Uterus (tissue), 2 donors: ENCODE data around the gene RNU4-1.
"Not testable (repeated sequence)": the region's sequence is repeated elsewhere in the genome, so short reads cannot be mapped to it uniquely, and the experiment has no call there.

Experiments
- CTCF ChIP-seq, 4 experiments: fragments of 200-600 bp in 2 of 4; fragments of 450-650 bp in 2 of 4; sonication (generic) in 2 of 4; IDR thresholded peaks; one replicate each; pipeline ENCODE4 v1.5.1; 2016 to 2019; ENCODE audit warnings: antibody characterized with exemption in 4 of 4, mild to moderate bottlenecking in 2 of 4, moderate library complexity in 1 of 4
- POLR2A ChIP-seq, 2 donors: fragments of 450-650 bp; IDR thresholded peaks; one replicate each; pipeline ENCODE4 v1.6.1; 2016; ENCODE audit warnings: antibody characterized with exemption in 2 of 2, mild to moderate bottlenecking in 1 of 2, moderate library complexity in 1 of 2

DNA sequence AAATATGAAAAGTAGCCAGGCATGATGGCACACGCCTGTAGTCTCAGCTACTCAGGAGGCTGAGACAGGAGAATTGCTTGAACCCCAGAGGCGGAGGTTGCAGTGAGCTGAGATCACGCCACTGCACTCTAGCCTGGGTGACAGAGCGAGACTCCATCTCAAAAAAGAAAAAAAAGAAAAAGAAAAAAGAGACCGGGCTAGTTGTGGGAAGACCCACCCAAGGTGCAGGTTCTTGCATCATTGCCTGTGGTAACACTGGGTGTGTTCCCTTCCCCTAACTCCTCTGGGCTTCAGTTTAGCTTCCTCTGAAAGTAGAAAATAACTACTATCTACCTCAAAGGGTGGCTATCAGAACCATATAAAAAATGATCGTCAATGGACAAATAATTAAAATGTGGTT is 39.7 kb downstream of the RNU4-1 start:
- not testable (repeated sequence) for TF ChIP-seq CTCF, POLR2A (IDR thresholded peaks at IDR 0.05)
